Prostate gland (tissue), 2 donors: Measurements from ENCODE around the gene POLG2.

ENCODE experiments used
- POLR2A ChIP-seq: fragments of 450-650 bp; IDR thresholded peaks from one replicate; pipeline ENCODE4 v1.6.1; 2016; ENCODE audit warnings: antibody characterized with exemption, mild to moderate bottlenecking
- POLR2AphosphoS5 ChIP-seq: sonication (generic); formaldehyde crosslinking; IDR thresholded peaks from one replicate; pipeline ENCODE4 v1.6.1; 2017; ENCODE audit warnings: antibody characterized with exemption
- TF ChIP-seq, protein P1 (sequence below), 4 experiments: fragments of 200-600 bp in 2 of 4; fragments of 450-650 bp in 2 of 4; sonication (generic) in 2 of 4; IDR thresholded peaks; 1 replicate in 3 of 4; 2 replicates in 1 of 4; pipeline ENCODE4 v1.5.1; 2016 to 2019; ENCODE audit warnings: antibody characterized with exemption in 4 of 4, mild to moderate bottlenecking in 2 of 4, moderate library complexity in 2 of 4

DNA sequence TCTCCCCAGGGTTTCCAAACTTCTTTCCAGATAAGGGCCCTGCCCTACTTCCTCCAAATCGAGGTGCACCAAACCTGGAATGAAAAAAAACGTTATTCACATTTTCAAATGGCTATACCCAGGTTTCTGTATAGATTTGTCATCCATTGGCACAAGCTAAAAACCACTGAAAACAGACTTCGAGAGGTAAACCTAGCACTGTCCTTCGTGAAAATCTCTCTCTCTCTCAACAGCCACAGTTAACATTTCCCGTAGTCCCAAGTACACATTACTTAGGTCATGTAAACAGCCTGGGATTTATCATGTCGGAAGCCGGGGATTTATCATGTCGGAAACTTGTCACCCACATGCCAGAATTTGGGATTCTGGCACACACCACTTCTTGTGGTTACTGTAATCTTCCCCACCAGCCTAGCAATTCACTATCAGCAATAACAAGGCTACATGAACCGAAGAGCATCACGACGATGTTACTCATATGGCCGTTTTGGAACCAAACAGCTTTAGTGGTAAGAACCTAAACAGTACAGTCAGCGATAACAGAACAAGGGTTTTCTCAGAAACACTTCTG, 8.0 kb upstream of the POLG2 start:
- TF ChIP-seq POLR2A (no peak), POLR2AphosphoS5 (no peak)
- TF ChIP-seq, protein P1, sequence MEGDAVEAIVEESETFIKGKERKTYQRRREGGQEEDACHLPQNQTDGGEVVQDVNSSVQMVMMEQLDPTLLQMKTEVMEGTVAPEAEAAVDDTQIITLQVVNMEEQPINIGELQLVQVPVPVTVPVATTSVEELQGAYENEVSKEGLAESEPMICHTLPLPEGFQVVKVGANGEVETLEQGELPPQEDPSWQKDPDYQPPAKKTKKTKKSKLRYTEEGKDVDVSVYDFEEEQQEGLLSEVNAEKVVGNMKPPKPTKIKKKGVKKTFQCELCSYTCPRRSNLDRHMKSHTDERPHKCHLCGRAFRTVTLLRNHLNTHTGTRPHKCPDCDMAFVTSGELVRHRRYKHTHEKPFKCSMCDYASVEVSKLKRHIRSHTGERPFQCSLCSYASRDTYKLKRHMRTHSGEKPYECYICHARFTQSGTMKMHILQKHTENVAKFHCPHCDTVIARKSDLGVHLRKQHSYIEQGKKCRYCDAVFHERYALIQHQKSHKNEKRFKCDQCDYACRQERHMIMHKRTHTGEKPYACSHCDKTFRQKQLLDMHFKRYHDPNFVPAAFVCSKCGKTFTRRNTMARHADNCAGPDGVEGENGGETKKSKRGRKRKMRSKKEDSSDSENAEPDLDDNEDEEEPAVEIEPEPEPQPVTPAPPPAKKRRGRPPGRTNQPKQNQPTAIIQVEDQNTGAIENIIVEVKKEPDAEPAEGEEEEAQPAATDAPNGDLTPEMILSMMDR (IDR thresholded peaks at IDR 0.05), result no peak
